ENCODE measurements around the gene GPR75.

GRCh38 chr2:53874401-53874950, 14.7 kb upstream of the GPR75 start:
- TF ChIP-seq CTCF (IDR thresholded peaks at IDR 0.05; ENCODE audit: low read depth, low read length), result no peak
- no peak for TF ChIP-seq EZH2phosphoT487 (IDR thresholded peaks at IDR 0.05; ENCODE audit: low read depth)
